IMR-90 (cell line): ENCODE measurements around the gene ZC3H14. TPM values are rescaled to one million over a fixed set of nuclear protein-coding genes. Genes with fewer than 3 reads are reported as not detected.

ENCODE experiments used
- ATAC-seq: fragments of 200-7000 bp; cut with Tn5 transposase; 2 replicates; pipeline ENCODE4 v1.9.1; 2020; ENCODE audit warnings: low read depth, mild to moderate bottlenecking, moderate library complexity
- BruUV-seq: library from RNA; stranded (reverse); fragments of 400-500 nt; replicated peaks from 2 replicates; lab custom pipeline; 2021; lab: Mats Ljungman, UMichigan
- CTCF ChIA-PET: fragments of 300-600 bp; formaldehyde crosslinking; extraction: SDS; loops from one replicate; lab custom pipeline; 2021; ENCODE audit warnings: antibody characterized with exemption; lab: Yijun Ruan, JAX
- POLR2A ChIA-PET: fragments of 300-600 bp; sonication (Branson Sonifier 250); formaldehyde crosslinking; loops from one replicate; lab custom pipeline; 2022; ENCODE audit warnings: antibody characterized with exemption; ENCODE audit not compliant: unreplicated experiment; lab: Charles Lee
- DNase-seq: peaks from one replicate; pipeline ENCODE4 v3.0.0; 2013
- H2AFZ ChIP-seq: replicated peaks from 2 replicates; pipeline ENCODE3; 2013; ENCODE audit warnings: low read length, mild to moderate bottlenecking; ENCODE audit not compliant: poor library complexity
- H2AK5ac ChIP-seq: 2 replicates; pipeline ENCODE4 v1.6.1; 2013; ENCODE audit warnings: low read depth, low read length, inconsistent platforms
- H2AK9ac ChIP-seq: replicated peaks from 2 replicates; pipeline ENCODE3; 2013; ENCODE audit warnings: mild to moderate bottlenecking, low read depth, low read length, moderate library complexity; ENCODE audit not compliant: poor library complexity
- H2BK120ac ChIP-seq: 2 replicates; pipeline ENCODE4 v1.6.1; 2013; ENCODE audit warnings: low read depth, low read length, inconsistent platforms
- H2BK15ac ChIP-seq: 3 replicates; pipeline ENCODE4 v1.6.1; 2013; ENCODE audit warnings: low read depth, low read length, inconsistent platforms
- H2BK20ac ChIP-seq: 2 replicates; pipeline ENCODE4 v1.6.1; 2013; ENCODE audit warnings: low read depth, mild to moderate bottlenecking, inconsistent platforms, low read length, moderate library complexity
- H2BK5ac ChIP-seq: 2 replicates; pipeline ENCODE4 v1.6.1; 2013; ENCODE audit warnings: mild to moderate bottlenecking, low read depth, low read length, inconsistent platforms; ENCODE audit not compliant: poor library complexity, severe bottlenecking
- H3K14ac ChIP-seq: replicated peaks from 2 replicates; pipeline ENCODE4 v1.6.1; 2013; ENCODE audit warnings: low read depth, low read length, inconsistent platforms
- H3K18ac ChIP-seq: 2 replicates; pipeline ENCODE4 v1.6.1; 2013; ENCODE audit warnings: low read depth, low read length, control low read depth
- H3K23ac ChIP-seq: 2 replicates; pipeline ENCODE4 v1.6.1; 2013; ENCODE audit warnings: low read depth, low read length, inconsistent platforms
- H3K27ac ChIP-seq: 2 replicates; pipeline ENCODE4 v1.5.1; 2013; ENCODE audit warnings: mild to moderate bottlenecking, control low read depth, low read length; ENCODE audit not compliant: insufficient read depth
- H3K27me3 ChIP-seq: 2 replicates; pipeline ENCODE4 v1.6.1; 2013; ENCODE audit warnings: low read length; ENCODE audit not compliant: control insufficient read depth, insufficient read depth
- H3K36me3 ChIP-seq: 2 replicates; pipeline ENCODE4 v1.6.1; 2013; ENCODE audit warnings: low read length, mixed read lengths; ENCODE audit not compliant: control insufficient read depth, insufficient read depth
- H3K4ac ChIP-seq: 2 replicates; pipeline ENCODE4 v1.6.1; 2013; ENCODE audit warnings: low read depth, low read length, inconsistent platforms
- H3K4me1 ChIP-seq: 2 replicates; pipeline ENCODE4 v1.6.1; 2013; ENCODE audit warnings: low read length, mixed read lengths; ENCODE audit not compliant: control insufficient read depth, insufficient read depth
- H3K4me2 ChIP-seq: 2 replicates; pipeline ENCODE4 v1.6.1; 2013; ENCODE audit warnings: low read depth, mild to moderate bottlenecking, control low read depth, low read length, moderate library complexity
- H3K4me3 ChIP-seq: 2 replicates; pipeline ENCODE4 v1.5.1; 2013; ENCODE audit warnings: low read depth, mild to moderate bottlenecking, control low read depth, low read length, moderate library complexity; ENCODE audit not compliant: insufficient read depth
- H3K56ac ChIP-seq: 2 replicates; pipeline ENCODE4 v1.6.1; 2013; ENCODE audit warnings: low read length, inconsistent platforms; ENCODE audit not compliant: insufficient read depth; ENCODE audit errors: extremely low read depth
- H3K79me1 ChIP-seq, 2 experiments: 2 replicates each; pipeline ENCODE4 v1.6.1; 2013; ENCODE audit warnings: low read length in 2 of 2, inconsistent platforms in 1 of 2, low read depth in 1 of 2
- H3K9ac ChIP-seq: 2 replicates; pipeline ENCODE4 v1.6.1; 2013; ENCODE audit warnings: low read depth, low read length, control low read depth
- H3K9me1 ChIP-seq: 2 replicates; pipeline ENCODE4 v1.6.1; 2013; ENCODE audit warnings: low read length, inconsistent platforms; ENCODE audit not compliant: insufficient read depth
- H3K9me3 ChIP-seq: 2 replicates; pipeline ENCODE4 v1.6.1; 2013; ENCODE audit warnings: low read length; ENCODE audit not compliant: control insufficient read depth, insufficient read depth
- H4K20me1 ChIP-seq: 2 replicates; pipeline ENCODE4 v1.6.1; 2013; ENCODE audit warnings: low read length, inconsistent platforms; ENCODE audit not compliant: insufficient read depth
- H4K5ac ChIP-seq: 2 replicates; pipeline ENCODE4 v1.6.1; 2013; ENCODE audit warnings: mild to moderate bottlenecking, low read depth, low read length, control low read depth
- H4K8ac ChIP-seq, 2 experiments: 2 replicates each; pipeline ENCODE4 v1.6.1; 2013; ENCODE audit warnings: low read depth in 2 of 2, low read length in 2 of 2, control low read depth in 1 of 2, inconsistent platforms in 1 of 2
- H4K91ac ChIP-seq: 2 replicates; pipeline ENCODE4 v1.6.1; 2013; ENCODE audit warnings: low read depth, low read length, inconsistent platforms; ENCODE audit not compliant: insufficient read depth
- BHLHE40 ChIP-seq: fragments of 150-350 bp; IDR thresholded peaks from 2 replicates; pipeline ENCODE4 v1.6.1; 2016; ENCODE audit warnings: mild to moderate bottlenecking, low read depth, low read length
- CEBPB ChIP-seq: IDR thresholded peaks from 2 replicates; pipeline ENCODE4 v1.6.1; 2012; ENCODE audit warnings: low read depth, low read length, improper control_type of control experiment
- CHD1 ChIP-seq: IDR thresholded peaks from 2 replicates; pipeline ENCODE4 v1.6.1; 2012; ENCODE audit warnings: low read depth, low read length, improper control_type of control experiment
- FOS ChIP-seq: fragments of 150-350 bp; IDR thresholded peaks from 2 replicates; pipeline ENCODE4 v1.6.1; 2016; ENCODE audit warnings: low read depth, low read length
- MAFK ChIP-seq: IDR thresholded peaks from 2 replicates; pipeline ENCODE4 v1.6.1; 2012; ENCODE audit warnings: low read depth, low read length, improper control_type of control experiment
- MAZ ChIP-seq: IDR thresholded peaks from 2 replicates; pipeline ENCODE4 v1.6.1; 2012; ENCODE audit warnings: low read depth, mild to moderate bottlenecking, low read length, improper control_type of control experiment, moderate library complexity, borderline replicate concordance
- MXI1 ChIP-seq: IDR thresholded peaks from 2 replicates; pipeline ENCODE4 v1.6.1; 2012; ENCODE audit warnings: low read depth, mild to moderate bottlenecking, low read length, moderate library complexity, borderline replicate concordance
- NFE2L2 ChIP-seq: fragments of 150-350 bp; IDR thresholded peaks from 2 replicates; pipeline ENCODE4 v1.6.1; 2016; ENCODE audit warnings: low read depth, mild to moderate bottlenecking, low read length
- POLR2A ChIP-seq: IDR thresholded peaks from 2 replicates; pipeline ENCODE4 v1.6.1; 2012; ENCODE audit warnings: mild to moderate bottlenecking, low read depth, low read length
- RAD21 ChIP-seq: IDR thresholded peaks from 2 replicates; pipeline ENCODE4 v1.6.1; 2012; ENCODE audit warnings: low read length, improper control_type of control experiment
- RCOR1 ChIP-seq: IDR thresholded peaks from 2 replicates; pipeline ENCODE4 v1.6.1; 2012; ENCODE audit warnings: mild to moderate bottlenecking, low read length, improper control_type of control experiment; ENCODE audit not compliant: insufficient replicate concordance
- RFX5 ChIP-seq: IDR thresholded peaks from 2 replicates; pipeline ENCODE4 v1.8.0; 2012; ENCODE audit warnings: low read depth, mild to moderate bottlenecking, low read length, moderate library complexity
- SMC3 ChIP-seq: fragments of 150-350 bp; IDR thresholded peaks from 2 replicates; pipeline ENCODE4 v1.6.1; 2016; ENCODE audit warnings: low read depth, mild to moderate bottlenecking, antibody characterized with exemption, low read length, moderate library complexity
- WGBS, 2 experiments: methylation state at CpG; one replicate each; pipeline versions ENCODE4 v1.1.5 to v1.1.7; 2013; ENCODE audit warnings: missing lambda C conversion rate in 2 of 2; ENCODE audit not compliant: insufficient read length in 1 of 2; ENCODE audit errors: extremely low coverage in 2 of 2; 5-methylcytosine and 5-hydroxymethylcytosine counted together
- dilution Hi-C: fragments of 300-500 bp; cut with HindIII; formaldehyde crosslinking; loops from one replicate; pipeline ENCODE4 v1.14.3; 2018; ENCODE audit warnings: low sequenced_read_pairs; ENCODE audit not compliant: unreplicated experiment
- in situ Hi-C: fragments of 300-500 bp; cut with MboI; formaldehyde crosslinking; loops from 3 replicates; pipeline ENCODE4 v1.14.3; 2019; ENCODE audit warnings: low sequenced_read_pairs, inconsistent platforms, mixed read lengths
- intact Hi-C: fragments of 100-400 bp; cut with micrococcal nuclease; formaldehyde crosslinking; loops from 2 replicates; pipeline ENCODE4 v1.10.0; 2022
- polyA plus RNA-seq, 3 experiments: library from polyadenylated mRNA; depleted of rRNA; stranded (reverse); fragments of >200 nt; gene quantifications; 2 replicates each; pipeline ENCODE4 v1.2.3, GENCODE V29; 2012; ENCODE audit warnings: low replicate concordance in 1 of 3
- total RNA-seq: library from RNA; depleted of rRNA; stranded (reverse); fragments of >200 nt; gene quantifications from 2 replicates; pipeline ENCODE4 v1.2.3, GENCODE V29; 2012
- TF ChIP-seq, protein P1 (sequence below): fragments of 150-350 bp; IDR thresholded peaks from 2 replicates; pipeline ENCODE4 v1.6.1; 2016; ENCODE audit warnings: low read depth, mild to moderate bottlenecking, low read length, moderate library complexity, borderline replicate concordance
- TF ChIP-seq, protein P2 (sequence below): fragments of 150-350 bp; IDR thresholded peaks from 2 replicates; pipeline ENCODE4 v1.6.1; 2017; ENCODE audit warnings: mild to moderate bottlenecking, antibody characterized with exemption, low read length, low read depth
- TF ChIP-seq, protein P3 (sequence below): conservative IDR thresholded peaks from 2 replicates; pipeline ENCODE4 v1.5.1; 2012; ENCODE audit warnings: mild to moderate bottlenecking, low read depth, low read length, improper control_type of control experiment

Gene ZC3H14
- total and polyA plus RNA-seq, 2 of the 4 experiments (the other 2 are of a cell fraction), result 72.5 to 111 TPM

DNA sequence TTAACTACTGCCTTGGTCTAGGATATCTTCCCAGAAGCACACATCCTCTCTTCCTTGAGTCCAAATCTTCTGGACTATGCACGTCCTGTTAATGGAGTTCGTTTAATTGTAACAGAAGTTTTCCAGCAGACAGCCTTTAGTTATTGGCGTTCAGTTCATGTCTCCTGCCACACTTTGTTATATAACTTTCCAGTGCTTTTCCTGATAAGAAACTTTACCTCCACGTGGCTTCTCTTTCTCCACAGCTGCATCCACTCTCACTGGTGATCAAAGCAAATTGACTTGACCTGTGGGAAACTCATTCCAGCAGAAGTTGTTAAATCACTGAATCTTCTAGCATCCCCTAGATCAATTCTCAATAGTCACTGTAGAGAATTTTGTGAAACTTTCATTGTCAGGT is 27.0 kb upstream of the ZC3H14 start:
- DNase-seq (no peak), ATAC-seq (no peak)
- Histone ChIP-seq H3K4me1 (0 out of 2 replicates have a peak, but pooled peaks cover 2% of the 10 kb centered on the region), H3K79me1 (peaks cover 35 to 58% of the 10 kb centered on the region in 2 experiments), H2AFZ (no peak overlapping the region), H2BK120ac (no peak overlapping the region), H2BK15ac (no peak overlapping the region), H2BK20ac (no peak overlapping the region), H4K8ac (no peak overlapping the region), H3K9ac (no peak overlapping the region), H3K9me3 (no peaks in the 10 kb centered on the region), H3K4me3 (no peak overlapping the region), H3K56ac (no peak overlapping the region), H4K5ac (no peak overlapping the region), H4K20me1 (peaks cover 13% of the 10 kb centered on the region), H3K27ac (no peak overlapping the region), H4K91ac (no peak overlapping the region), H2AK9ac (no peak overlapping the region), H3K18ac (no peak overlapping the region), H3K27me3 (no peaks in the 10 kb centered on the region), H3K9me1 (0 out of 2 replicates have a peak, but pooled peaks cover 8% of the 10 kb centered on the region), H2BK5ac (no peak overlapping the region), H2AK5ac (no peak overlapping the region), H3K14ac (no peak overlapping the region), H3K4ac (no peak overlapping the region), H3K4me2 (no peak overlapping the region), H3K36me3 (peaks cover 19% of the 10 kb centered on the region), H3K23ac (no peak overlapping the region)
- TF ChIP-seq, protein P1, sequence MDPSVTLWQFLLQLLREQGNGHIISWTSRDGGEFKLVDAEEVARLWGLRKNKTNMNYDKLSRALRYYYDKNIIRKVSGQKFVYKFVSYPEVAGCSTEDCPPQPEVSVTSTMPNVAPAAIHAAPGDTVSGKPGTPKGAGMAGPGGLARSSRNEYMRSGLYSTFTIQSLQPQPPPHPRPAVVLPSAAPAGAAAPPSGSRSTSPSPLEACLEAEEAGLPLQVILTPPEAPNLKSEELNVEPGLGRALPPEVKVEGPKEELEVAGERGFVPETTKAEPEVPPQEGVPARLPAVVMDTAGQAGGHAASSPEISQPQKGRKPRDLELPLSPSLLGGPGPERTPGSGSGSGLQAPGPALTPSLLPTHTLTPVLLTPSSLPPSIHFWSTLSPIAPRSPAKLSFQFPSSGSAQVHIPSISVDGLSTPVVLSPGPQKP, result no peak
- TF ChIP-seq BHLHE40 (no peak), MXI1 (no peak), NFE2L2 (no peak), MAFK (no peak), POLR2A (no peak), MAZ (no peak), FOS (no peak), CEBPB (no peak), SMC3 (no peak), RFX5 (no peak), CHD1 (no peak), RCOR1 (no peak), RAD21 (no peak)
- TF ChIP-seq, protein P2, sequence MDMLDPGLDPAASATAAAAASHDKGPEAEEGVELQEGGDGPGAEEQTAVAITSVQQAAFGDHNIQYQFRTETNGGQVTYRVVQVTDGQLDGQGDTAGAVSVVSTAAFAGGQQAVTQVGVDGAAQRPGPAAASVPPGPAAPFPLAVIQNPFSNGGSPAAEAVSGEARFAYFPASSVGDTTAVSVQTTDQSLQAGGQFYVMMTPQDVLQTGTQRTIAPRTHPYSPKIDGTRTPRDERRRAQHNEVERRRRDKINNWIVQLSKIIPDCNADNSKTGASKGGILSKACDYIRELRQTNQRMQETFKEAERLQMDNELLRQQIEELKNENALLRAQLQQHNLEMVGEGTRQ, result no peak
- TF ChIP-seq, protein P3, sequence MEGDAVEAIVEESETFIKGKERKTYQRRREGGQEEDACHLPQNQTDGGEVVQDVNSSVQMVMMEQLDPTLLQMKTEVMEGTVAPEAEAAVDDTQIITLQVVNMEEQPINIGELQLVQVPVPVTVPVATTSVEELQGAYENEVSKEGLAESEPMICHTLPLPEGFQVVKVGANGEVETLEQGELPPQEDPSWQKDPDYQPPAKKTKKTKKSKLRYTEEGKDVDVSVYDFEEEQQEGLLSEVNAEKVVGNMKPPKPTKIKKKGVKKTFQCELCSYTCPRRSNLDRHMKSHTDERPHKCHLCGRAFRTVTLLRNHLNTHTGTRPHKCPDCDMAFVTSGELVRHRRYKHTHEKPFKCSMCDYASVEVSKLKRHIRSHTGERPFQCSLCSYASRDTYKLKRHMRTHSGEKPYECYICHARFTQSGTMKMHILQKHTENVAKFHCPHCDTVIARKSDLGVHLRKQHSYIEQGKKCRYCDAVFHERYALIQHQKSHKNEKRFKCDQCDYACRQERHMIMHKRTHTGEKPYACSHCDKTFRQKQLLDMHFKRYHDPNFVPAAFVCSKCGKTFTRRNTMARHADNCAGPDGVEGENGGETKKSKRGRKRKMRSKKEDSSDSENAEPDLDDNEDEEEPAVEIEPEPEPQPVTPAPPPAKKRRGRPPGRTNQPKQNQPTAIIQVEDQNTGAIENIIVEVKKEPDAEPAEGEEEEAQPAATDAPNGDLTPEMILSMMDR, result no peak
- dilution Hi-C loops, result no loop called here
- CTCF ChIA-PET, result no interaction called here
- BruUV-seq, result no TSS peak
- in situ Hi-C loops, result no loop called here
- POLR2A ChIA-PET, result no interaction called here
- WGBS, 2 experiments, result 56% methylated on average over 3 of the region's 4 CpGs; no CpG with 5 or more reads in 1 of the 2 experiments
- intact Hi-C loops, result no loop called here
